ENCODE results near the gene RPL13.

Gene RPL13

DNA sequence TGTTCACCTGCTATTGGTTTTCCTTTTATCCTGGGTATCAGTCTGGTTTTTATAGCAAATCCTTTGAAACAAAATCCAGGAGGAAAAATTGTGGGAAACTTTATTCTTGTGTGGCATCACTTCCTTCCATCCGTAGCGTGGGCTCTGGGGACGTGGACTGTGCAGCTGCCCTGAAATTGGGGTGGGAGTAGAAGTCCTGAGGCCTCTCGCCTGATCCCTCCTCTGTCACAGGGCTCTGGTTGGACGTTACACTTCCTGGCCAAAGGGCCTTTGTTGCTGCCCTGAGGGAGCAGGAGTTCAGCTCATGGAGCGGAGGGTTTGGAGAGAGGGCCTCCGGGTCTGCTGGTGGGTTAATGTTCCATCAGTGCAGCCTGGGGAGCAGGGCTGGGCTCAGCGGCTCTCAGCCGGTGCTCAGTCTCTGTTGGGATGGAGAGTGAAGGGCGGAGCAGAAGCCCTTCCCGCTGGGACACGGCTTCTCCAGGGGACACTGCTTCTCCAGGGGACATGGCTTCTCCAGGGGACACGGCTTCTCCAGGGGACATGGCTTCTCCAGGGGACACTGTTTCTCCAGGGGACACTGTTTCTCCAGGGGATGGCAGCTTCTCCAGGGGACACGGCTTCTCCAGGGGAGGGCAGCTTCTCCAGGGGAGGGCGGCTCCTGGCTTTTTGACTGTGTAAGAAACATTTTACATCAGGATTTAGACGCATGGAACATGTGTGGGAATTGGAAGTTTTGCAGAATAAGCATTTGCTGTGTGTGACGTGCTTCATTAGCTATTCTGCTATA lies 15.2 kb upstream of the RPL13 start:
- DNase-seq (ENCODE audit: low read depth in 2 of 2), result no peak

DNA sequence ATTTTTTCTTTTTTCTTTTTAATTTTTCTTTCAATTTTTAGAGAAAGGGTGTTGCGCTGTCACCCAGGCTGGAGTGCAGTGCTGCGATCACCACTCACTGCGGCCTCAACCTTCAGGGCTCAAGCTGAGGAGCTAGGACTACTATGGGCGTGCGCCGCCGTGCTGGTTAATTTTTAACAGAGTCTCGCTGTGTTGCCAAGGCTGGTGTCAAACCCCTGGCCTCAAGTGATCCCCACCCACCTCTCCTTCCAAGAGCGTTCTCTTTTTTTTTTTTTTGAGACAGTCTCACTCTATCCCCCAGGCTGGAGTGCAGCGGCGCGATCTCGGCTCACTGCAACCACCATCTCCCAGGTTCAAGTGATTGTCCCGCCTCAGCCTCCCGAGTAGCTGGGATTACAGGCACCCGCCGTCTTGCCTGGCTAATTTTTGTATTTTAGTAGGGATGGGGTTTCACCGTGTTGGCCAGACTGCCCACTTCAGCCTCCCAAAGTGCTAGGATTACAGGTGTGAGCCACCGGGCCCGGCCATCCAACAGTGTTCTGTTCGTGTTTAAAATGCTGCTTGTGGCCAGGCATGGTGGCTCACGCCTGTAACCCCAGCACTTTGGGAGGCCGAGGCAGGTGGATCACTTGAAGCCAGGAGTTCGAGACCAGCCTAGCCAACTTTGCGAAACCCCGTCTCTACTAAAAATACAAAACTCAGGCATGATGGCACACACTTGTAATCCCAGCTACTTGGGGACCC lies 14.5 kb upstream of the RPL13 start:
- no peak for DNase-seq (ENCODE audit: low read depth in 2 of 2)

DNA sequence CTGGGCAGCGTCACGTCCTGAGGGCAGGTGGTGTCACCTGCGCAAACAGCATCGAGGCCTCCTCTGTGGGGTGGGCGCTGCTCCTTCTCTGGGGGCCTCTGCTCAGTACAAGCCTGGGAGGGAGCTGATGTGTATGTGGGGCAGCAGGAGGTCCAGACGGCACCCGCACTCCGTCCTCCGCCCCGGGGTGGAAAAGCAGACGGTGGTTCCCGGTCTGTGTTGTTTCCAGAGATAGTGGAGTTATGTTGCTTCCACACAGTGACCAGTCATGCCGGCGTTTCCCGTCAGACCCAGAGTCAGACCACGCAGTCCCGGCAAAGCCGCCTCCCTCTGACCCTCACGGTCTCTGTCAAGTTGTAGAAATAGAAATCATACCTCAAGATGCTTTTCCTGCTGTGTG lies 13.7 kb upstream of the RPL13 start:
- DNase-seq (ENCODE audit: low read depth in 2 of 2), result no peak

DNA sequence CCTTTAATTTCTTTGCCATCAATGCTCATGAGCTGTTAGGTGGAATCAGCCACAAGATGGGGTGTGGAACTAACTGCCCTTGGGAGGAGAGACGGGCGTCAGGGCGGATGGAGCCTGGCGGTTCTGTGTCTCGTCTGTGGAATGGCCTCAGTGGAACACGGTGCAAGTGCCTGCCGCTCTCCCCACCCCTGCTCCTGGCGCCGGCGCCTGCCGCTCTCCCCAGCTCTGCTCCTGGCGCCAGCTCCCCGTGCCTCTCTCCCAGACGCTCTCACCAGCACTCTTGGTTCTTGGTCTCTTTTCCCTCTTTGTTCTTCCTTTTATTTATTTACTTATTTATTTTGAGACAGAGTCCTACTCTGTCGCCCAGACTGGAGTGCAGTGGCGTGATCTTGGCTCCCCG lies 13.2 kb upstream of the RPL13 start:
- DNase-seq (ENCODE audit: low read depth in 2 of 2), result no peak

DNA sequence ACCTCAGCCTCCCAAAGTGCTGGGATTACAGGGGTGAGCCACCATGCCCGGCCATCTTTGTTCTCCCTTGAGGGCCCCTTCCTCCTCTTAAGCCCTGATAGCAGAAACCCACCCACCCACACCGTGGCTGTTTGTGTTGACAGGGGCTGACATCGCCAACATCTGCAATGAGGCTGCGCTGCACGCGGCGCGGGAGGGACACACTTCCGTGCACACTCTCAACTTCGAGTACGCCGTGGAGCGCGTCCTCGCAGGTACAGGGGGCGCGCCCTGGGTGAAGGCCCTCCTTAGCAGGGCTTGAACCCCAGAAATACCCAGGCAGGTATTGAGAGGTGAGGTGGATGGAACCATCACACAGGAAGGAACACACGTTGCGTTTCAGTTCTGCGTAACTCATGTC lies 12.6 kb upstream of the RPL13 start:
- no peak for DNase-seq (ENCODE audit: low read depth in 2 of 2)

DNA sequence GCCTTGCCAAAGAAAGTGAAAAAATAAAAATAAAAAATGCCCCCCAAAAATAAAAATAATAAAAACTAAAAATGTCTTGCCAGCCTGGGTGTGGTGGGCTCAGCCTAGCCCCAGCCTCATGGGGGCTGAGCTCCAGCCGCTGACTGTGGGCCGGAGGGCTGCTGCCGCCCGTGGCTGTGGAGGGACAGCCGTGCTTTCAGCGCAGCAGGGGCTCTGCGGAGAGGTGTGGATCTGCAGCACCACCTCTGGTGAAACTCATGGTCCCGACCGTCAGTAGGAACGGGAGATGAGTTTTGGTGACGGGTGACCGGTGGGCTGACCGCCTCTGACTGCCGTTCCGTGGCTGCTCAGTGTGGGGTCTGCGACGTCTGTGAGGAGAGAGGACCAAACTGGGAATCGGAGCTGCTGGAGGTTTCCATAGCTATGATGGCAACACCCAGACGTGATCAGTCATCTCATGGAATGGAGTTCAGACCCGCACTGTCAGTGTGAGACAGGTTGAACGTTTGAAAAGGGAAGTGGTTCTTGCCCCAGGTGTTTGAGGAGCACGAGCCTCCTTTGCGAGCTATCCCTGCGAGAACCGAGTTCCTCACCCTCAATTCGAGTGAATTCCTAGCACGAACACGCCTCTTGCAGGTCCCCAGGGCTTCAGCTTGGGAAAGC lies 12.0 kb upstream of the RPL13 start:
- no peak for DNase-seq (ENCODE audit: low read depth in 2 of 2)

DNA sequence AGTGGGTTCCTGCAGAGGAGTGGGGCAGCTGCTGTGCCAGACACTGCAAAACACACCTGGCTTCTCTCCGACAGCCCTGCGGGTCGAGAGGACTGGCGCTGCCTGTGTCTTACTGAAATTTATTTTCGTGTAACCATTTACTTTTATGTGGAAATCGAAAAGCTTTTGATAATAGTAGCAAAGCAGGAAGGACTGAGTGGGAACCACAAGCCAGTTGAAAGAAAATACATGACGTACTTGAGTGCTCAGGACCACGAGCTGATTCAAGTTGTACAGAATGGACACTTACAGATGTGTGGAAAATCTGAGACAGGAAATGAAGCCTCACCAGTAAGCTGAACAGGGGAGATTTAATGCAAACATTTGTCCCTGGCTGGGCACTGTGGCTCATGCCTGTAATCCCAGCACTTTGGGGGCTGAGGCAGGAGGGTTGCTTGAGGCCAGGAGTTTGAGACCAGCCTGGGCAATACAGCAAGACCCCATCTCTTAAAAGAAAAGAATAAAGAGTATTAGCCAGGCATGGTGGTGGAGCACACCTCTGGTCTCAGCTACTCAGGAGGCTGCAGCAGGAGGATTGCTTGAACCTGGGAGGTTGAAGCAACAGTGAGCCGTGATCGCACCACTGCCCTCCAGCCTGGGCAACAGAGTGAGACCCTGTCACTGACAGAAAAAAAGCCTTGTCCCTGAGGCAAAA lies 11.3 kb upstream of the RPL13 start:
- DNase-seq (ENCODE audit: low read depth in 2 of 2), result no peak

DNA sequence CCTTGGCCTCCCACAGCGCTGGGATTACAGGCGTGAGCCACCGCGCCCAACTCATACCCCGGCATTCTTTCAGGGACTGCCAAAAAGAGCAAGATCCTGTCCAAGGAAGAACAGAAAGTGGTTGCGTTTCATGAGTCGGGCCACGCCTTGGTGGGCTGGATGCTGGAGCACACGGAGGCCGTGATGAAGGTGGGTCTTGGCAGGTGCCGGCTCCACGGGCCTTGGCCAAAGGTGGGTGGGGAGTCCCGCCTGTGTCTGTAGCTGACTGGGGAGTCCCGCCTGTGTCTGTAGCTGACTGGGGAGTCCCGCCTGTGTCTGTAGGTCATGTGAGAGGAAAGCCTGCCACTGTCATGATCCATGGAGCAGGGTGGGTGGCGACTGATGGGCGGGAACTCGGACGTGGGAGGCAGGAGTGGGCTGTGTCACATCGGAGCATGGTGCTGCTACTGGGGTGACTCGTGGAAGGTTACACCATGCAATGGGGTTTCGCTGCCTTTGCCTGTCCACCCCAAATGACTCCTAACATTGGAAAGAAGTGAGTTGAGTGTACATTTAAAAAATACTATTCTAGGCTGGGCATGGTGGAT lies 10.0 kb upstream of the RPL13 start:
- no peak for DNase-seq (ENCODE audit: low read depth in 2 of 2)

DNA sequence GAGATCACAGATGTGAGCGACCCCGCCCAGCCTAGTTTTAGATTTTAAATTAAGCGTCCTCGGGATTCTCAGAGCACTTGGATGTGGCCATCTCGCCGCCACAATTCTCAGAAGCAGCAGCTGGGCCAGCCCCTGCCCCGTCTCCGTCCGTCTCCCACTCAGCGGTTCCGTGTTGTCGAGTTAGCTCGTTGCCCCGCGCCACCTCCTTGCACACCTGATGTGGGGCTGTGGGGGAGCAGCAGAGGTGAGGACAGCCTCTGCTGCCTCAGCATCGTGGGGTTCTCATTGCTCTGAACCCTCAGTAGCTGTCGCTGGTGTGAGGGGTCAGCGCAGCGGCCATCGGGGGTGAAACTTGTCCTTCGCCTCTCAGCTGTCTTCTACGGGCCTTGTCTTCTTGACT lies 8.2 kb upstream of the RPL13 start:
- DNase-seq (ENCODE audit: low read depth in 2 of 2), result no peak

DNA sequence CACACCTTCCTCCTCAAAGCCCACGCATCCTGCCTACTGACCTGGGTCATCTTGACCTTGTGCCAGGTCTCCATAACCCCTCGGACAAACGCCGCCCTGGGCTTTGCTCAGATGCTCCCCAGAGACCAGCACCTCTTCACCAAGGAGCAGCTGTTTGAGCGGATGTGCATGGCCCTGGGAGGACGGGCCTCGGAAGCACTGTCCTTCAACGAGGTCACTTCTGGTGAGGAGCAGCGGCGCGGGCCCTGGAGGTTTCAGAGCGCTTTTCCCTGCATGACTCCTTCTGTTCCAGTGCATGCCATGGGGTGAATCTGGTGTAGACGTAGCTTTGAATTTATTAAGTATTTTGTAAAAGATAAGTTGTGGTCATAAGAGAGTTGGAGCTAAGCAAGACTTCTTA lies 7.6 kb upstream of the RPL13 start:
- no peak for DNase-seq (ENCODE audit: low read depth in 2 of 2)

DNA sequence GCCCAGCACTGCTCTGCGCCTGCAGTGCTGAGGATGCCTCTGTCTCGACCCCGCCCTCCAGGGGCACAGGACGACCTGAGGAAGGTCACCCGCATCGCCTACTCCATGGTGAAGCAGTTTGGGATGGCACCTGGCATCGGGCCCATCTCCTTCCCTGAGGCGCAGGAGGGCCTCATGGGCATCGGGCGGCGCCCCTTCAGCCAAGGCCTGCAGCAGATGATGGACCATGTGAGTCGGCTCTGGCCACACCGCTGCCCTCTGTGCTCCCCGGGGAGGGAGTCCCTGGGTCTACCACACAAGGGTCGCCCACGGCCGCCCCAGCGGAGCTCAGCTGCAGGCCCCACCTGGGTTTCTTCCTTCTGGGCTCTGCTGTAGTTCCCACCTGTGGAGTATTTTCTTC lies 6.7 kb upstream of the RPL13 start:
- DNase-seq (ENCODE audit: low read depth in 2 of 2), result no peak

DNA sequence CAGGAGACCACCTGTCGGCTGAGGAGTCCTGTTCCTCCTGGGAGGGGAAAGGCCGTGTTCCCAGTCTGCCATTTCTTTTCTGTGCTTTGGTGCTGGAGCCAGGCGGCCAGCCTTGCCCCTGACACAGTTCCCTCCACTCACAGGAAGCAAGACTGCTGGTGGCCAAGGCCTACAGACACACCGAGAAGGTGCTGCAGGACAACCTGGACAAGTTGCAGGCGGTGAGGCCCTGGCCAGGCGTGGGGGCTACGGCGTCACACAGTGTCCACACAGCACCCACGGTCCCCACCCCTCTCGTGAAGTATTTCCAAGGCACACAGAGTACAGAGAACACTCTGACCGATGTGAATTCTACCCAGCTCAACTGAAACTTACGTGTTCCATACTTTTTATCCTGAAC lies 6.1 kb upstream of the RPL13 start:
- no peak for DNase-seq (ENCODE audit: low read depth in 2 of 2)

DNA sequence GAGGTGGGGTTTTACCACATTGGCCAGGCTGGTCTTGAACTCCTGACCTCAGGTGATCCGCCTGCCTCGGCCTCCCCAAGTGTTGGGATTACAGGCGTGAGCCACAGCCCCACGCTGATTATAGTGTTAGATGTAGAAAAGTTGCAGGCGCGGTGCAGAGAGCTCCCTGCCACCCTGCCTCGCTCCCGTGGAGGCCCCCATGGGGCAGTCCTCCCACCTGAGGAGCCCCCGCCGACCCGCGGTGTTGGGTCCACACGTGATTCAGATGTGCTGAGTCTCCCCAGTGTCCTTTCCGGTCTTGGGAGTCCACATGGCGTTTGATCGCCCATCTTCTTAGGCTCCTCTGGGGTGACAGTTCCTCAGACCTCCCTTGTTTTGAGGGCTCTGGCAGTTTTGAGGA lies 5.2 kb upstream of the RPL13 start:
- no peak for DNase-seq (ENCODE audit: low read depth in 2 of 2)

DNA sequence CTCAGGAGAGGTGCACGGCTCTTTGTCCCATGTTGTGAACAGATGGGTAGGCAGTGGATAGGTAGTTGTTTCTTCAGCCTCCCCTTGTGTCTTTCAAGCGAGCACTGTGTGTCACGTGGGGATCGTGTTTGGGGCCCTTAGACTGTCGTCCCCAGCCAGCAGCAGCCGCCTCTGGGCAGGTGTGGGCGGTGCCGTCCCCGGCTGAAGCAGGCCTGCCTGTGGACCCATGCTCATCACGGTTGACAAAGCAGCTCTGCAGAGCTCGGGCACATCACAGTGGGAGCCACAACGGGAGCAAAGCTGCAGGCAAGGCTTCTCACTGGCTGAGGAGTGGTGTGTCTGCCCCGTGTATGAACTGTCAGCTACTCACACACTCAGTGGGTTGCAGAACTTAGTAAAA lies 4.7 kb upstream of the RPL13 start:
- DNase-seq (ENCODE audit: low read depth in 2 of 2), result no peak

DNA sequence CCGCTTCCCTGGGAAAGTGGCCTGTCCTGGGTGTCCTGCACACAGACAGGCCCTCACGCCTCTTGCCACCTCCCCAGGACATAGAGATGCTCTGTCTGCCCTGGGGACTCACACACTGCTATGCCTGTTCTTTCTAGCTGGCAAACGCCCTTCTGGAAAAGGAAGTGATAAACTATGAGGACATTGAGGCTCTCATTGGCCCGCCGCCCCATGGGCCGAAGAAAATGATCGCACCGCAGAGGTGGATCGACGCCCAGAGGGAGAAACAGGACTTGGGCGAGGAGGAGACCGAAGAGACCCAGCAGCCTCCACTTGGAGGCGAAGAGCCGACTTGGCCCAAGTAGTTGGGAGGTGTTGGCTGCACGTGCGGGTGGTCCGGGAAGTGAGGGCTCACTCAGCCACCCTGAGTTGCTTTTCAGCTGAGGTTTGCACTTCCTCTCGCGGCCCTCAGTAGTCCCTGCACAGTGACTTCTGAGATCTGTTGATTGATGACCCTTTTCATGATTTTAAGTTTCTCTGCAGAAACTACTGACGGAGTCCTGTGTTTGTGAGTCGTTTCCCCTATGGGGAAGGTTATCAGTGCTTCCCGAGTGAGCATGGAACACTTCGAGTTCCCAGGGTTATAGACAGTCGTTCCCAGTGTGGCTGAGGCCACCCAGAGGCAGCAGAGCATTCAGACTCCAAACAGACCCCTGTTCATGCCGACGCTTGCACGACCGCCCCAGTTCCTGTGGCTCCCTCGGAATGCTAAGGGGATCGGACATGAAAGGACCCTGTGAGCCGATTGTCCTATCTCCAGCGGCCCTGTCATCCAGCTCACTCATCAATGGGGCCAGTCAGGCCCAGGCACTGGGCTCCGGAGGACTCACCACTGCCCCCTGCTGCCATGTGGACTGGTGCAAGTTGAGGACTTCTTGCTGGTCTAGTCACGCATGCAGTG lies 3.5 kb upstream of the RPL13 start:
- DNase-seq (ENCODE audit: low read depth in 2 of 2), result peak; percentile 73 to 85

DNA sequence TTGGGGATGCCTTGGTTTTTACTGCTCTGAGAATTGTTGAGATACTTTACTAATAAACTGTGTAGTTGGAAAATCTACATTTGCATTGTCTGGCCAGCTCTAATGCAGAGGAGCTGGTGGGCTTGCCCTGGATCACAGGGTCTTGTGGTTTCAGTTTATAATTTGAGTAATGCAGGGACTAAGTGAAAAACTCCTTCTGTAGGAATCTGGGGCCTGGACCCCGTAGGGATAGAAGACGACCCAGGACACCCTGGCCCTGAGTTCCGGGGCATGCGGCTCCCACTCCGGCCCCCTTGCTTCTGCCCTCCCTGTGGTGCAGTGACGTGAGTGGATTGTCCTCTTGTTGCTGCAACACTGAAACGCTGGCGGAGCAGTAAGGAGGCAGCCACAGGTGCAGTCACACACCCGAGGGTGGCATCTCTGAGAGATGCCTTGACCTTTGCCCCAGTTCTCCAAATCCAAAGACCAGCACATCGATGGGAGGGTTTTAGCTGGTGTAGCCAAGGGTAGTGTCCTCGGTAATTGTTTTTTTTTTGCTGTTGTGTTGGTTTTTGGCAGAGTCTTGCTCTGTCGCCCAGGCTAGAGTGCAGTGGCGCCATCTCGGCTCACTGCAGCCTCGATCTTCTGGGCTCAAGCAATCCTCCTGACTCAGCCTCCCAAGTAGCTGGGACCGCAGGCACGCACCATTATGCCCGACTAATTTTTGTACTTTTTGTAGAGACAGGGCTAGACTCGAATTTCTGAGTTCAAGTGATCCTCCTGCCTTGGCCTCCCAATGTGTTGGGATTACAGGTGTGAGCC lies 2.6 kb upstream of the RPL13 start:
- DNase-seq (ENCODE audit: low read depth in 2 of 2), result no peak

DNA sequence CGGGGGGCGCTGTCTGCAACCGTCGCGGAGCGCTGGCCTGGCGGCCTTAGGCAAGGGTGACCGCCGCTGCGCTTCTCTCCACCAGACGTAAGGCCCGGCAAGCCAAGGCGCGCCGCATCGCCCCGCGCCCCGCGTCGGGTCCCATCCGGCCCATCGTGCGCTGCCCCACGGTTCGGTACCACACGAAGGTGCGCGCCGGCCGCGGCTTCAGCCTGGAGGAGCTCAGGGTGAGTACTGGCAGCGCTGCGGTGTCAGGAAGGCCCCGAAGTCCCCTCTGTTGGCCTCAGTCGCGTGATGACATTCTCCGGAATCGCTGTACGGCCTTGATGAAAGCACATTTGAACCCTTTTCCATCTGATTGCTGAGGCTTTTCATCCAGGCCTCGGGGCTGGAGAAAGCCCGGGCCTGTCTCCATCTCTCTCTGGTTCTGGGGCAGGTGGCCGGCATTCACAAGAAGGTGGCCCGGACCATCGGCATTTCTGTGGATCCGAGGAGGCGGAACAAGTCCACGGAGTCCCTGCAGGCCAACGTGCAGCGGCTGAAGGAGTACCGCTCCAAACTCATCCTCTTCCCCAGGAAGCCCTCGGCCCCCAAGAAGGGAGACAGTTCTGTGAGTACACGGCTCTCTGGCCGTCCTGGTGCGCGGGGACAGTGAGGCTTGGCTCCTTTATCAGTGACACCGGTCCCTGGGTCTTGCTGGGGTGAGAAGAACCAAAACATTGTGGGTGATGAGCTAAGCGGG lies 831 bp downstream of the RPL13 start:
- no peak for DNase-seq (ENCODE audit: low read depth in 2 of 2)

DNA sequence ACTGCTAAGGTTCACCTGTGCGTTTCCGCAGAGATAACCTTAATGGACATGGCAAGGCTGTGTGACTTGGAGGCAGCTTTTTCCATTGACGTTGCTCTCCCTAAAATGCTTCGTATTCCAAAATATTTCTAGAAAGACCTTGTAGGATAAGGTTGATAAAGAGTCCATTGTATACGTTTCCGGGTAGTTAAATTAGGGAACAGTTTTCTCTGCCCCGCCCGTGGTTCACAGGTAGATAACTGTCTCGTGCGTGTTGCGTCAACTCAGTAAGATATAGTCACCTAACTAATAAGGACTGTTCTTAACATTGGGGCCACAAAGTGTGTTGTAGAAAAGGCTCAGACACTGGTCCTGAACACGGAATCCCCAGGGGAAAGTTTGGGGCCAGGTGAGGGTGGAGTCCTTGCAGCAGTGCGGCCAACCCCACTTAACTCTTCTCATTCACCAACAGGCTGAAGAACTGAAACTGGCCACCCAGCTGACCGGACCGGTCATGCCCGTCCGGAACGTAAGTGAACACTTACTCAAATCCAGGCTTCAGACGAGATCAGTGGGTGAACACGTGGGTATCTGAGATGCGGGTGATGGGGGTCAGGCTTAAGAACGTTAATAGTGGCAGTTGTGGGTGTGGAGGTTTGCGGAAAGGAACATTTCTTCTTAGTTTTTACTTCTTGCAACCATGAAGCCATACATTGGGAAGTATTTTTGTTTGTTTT lies 1.6 kb downstream of the RPL13 start:
- DNase-seq (ENCODE audit: low read depth in 2 of 2), result no peak

DNA sequence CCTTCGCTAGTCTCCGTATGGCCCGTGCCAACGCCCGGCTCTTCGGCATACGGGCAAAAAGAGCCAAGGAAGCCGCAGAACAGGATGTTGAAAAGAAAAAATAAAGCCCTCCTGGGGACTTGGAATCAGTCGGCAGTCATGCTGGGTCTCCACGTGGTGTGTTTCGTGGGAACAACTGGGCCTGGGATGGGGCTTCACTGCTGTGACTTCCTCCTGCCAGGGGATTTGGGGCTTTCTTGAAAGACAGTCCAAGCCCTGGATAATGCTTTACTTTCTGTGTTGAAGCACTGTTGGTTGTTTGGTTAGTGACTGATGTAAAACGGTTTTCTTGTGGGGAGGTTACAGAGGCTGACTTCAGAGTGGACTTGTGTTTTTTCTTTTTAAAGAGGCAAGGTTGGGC lies 2.5 kb downstream of the RPL13 start:
- DNase-seq (ENCODE audit: low read depth in 2 of 2), result no peak

Measured in stimulated activated CD4-positive, alpha-beta T cell treated with anti-CD3 and anti-CD28 coated beads, Interleukin-15, amount 100 ng/mL, for 48 hours (primary cell).